ENCODE results near the gene OR56A3.

- TF ChIP-seq EZH2phosphoT487 (IDR thresholded peaks at IDR 0.05; ENCODE audit: borderline replicate concordance, low read depth) (no peak), CTCF (IDR thresholded peaks at IDR 0.05) (no peak), TCF12 (IDR thresholded peaks at IDR 0.05) (no peak), MAX (IDR thresholded peaks at IDR 0.05; ENCODE audit: low read depth) (no peak), NFIC (IDR thresholded peaks at IDR 0.05; ENCODE audit: borderline replicate concordance) (no peak), EP300 (IDR thresholded peaks at IDR 0.05; ENCODE audit: borderline replicate concordance in 1 of 2, low read depth in 1 of 2, low read length in 1 of 2) (no peak), ZBTB33 (IDR thresholded peaks at IDR 0.05; ENCODE audit: borderline replicate concordance, low read depth) (no peak)
Observed at GRCh38 chr11:5968394-5968793, 26.3 kb downstream of the OR56A3 start, which contains the start of gene OR56A5.

Data from SK-N-SH (cell line).